Spleen (tissue), 7 donors: ENCODE data around the gene SSNA1.

ENCODE experiments used
- CTCF ChIP-seq, 11 experiments: fragments of 200-600 bp in 7 of 11; fragments of 450-650 bp in 4 of 11; sonication (generic) in 4 of 11; IDR thresholded peaks in 8 of 11; conservative IDR thresholded peaks in 3 of 11; 1 replicate in 7 of 11; 2 replicates in 4 of 11; pipeline versions ENCODE4 v1.4.0 to v1.8.0; 2016 to 2021; ENCODE audit warnings: antibody characterized with exemption in 11 of 11, inconsistent platforms in 4 of 11, mild to moderate bottlenecking in 1 of 11
- POLR2A ChIP-seq, 3 donors: fragments of 450-650 bp; IDR thresholded peaks; one replicate each; pipeline ENCODE4 v1.5.1; 2017; ENCODE audit warnings: antibody characterized with exemption in 3 of 3, mild to moderate bottlenecking in 1 of 3
- POLR2AphosphoS5 ChIP-seq, 3 donors: sonication (generic); formaldehyde crosslinking; IDR thresholded peaks; one replicate each; pipeline ENCODE4 v1.5.1; 2017; ENCODE audit warnings: antibody characterized with exemption in 3 of 3
- donor health status: DM: no; HTN: no; CAD: no; lungs with moderate emphysema.
- donor health status: DM: no; HTN: no; CAD: no.
- donor health status: DM: no; HTN: no; CAD: no.

GRCh38 chr9:137226338-137227053 lies 38.0 kb downstream of the SSNA1 start:
- no peak for TF ChIP-seq CTCF (IDR thresholded peaks at IDR 0.05 in 8 of 11, conservative IDR thresholded peaks at IDR 0.05 in 3 of 11)
- TF ChIP-seq POLR2AphosphoS5 (IDR thresholded peaks at IDR 0.05) = no peak
- TF ChIP-seq POLR2A (IDR thresholded peaks at IDR 0.05) = no peak
